AG10803 (cell line): ENCODE results near the gene ZNF540.
"Not testable (repeated sequence)": the region's sequence is repeated elsewhere in the genome, so short reads cannot be mapped to it uniquely, and the experiment has no call there.

Source experiments
- DNase-seq: peaks from one replicate; pipeline ENCODE4 v3.0.0; 2010; ENCODE audit warnings: low read depth
- H3K4me3 ChIP-seq: 2 replicates; pipeline ENCODE4 v1.5.1; 2011; ENCODE audit warnings: mild to moderate bottlenecking, low read length, control low read depth
- TF ChIP-seq, protein P1 (sequence below): conservative IDR thresholded peaks from 2 replicates; pipeline ENCODE4 v1.5.1; 2011; ENCODE audit warnings: mild to moderate bottlenecking, low read length, control low read depth, inconsistent platforms

ZNF540 gene

DNA sequence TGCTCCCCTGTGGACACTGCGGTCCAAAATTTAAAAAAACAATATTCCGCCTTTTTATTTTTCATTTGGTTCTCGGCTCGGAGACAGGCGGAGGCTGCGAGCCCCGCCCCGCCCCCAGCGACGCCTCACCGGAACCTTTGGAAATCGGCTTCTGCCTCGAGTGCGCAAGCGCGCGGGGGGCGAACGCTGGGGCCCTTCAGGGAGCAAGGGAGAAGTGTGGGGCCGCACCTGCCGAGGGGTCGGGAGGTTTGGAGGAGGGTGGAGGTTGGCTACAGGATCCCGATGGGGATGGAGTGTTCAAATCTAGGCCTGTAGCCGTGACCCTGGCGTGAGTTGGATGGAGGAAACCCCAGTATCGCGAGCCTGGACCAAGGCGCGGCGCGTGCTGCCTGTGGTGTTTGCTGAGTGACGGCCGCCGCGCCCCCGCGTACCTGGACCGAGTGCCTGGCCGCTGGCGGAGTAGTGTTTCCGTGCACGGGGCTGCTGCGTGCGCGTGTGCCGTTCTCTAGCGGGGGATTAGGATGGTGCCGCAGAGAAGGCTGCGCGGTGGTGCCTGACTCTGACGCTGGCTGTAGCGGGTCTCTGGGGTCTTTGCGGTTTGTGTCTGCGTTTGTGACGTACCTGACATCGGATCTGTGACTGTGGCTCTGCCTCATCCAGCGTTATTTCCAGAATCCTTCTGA is 61.2 kb downstream of the ZNF540 start:
- TF ChIP-seq, protein P1, sequence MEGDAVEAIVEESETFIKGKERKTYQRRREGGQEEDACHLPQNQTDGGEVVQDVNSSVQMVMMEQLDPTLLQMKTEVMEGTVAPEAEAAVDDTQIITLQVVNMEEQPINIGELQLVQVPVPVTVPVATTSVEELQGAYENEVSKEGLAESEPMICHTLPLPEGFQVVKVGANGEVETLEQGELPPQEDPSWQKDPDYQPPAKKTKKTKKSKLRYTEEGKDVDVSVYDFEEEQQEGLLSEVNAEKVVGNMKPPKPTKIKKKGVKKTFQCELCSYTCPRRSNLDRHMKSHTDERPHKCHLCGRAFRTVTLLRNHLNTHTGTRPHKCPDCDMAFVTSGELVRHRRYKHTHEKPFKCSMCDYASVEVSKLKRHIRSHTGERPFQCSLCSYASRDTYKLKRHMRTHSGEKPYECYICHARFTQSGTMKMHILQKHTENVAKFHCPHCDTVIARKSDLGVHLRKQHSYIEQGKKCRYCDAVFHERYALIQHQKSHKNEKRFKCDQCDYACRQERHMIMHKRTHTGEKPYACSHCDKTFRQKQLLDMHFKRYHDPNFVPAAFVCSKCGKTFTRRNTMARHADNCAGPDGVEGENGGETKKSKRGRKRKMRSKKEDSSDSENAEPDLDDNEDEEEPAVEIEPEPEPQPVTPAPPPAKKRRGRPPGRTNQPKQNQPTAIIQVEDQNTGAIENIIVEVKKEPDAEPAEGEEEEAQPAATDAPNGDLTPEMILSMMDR, result no peak
- H3K4me3 ChIP-seq, result peak overlapping the region; percentile 79
- DNase-seq, result peak; percentile 76

DNA sequence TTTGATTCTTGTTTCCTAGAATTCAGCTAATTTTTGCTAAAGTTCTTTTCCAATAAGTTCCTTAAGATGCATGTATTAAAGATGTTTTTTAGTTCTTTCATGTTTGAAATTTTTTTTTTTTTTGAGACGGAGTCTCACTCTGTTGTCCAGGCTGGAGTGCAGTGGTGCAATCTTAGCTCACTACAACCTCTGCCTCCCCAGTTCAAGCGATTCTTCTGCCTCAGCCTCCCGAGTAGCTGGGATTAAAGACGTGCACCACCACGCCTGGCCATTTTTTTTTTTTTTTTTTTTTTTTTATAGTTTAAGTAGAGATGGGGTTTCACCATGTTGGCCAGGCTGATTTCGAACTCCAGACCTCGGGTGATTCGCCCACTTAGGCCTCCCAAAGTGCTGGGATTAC is 62.5 kb downstream of the ZNF540 start:
- not testable (repeated sequence) for H3K4me3 ChIP-seq, DNase-seq
